HG02973 (cell line): ENCODE measurements around the gene RHBDL1.

Experiments used
- ATAC-seq: cut with Tn5 transposase; IDR thresholded peaks from one replicate; pipeline ENCODE4 v1.9.1; 2021; ENCODE audit warnings: moderate library complexity; ENCODE audit not compliant: unreplicated experiment

RHBDL1 gene

GRCh38 chr16:636206-637080 is 39.0 kb upstream of the RHBDL1 start, which contains the start of gene METTL26:
TSS of gene METTL26 (minus strand) at chr16:636305. CDS start at chr16:636290, 15 bp downstream.
- peak; percentile 67 for ATAC-seq

- ATAC-seq = no peak
Observed at GRCh38 chr16:637081-638018, 38.1 kb upstream of the RHBDL1 start.

GRCh38 chr16:638034-638543 is 37.4 kb upstream of the RHBDL1 start:
- no peak for ATAC-seq

- ATAC-seq = no peak
Observed at GRCh38 chr16:638836-639235, 36.6 kb upstream of the RHBDL1 start.

- no peak for ATAC-seq
Observed at GRCh38 chr16:640614-641013, 34.9 kb upstream of the RHBDL1 start.

- ATAC-seq = peak; percentile 33
Observed at GRCh38 chr16:641326-642188, 33.9 kb upstream of the RHBDL1 start, which contains the start of gene MCRIP2. TSS of gene MCRIP2 (plus strand) at chr16:641828. CDS start at chr16:641992, 164 bp downstream.

GRCh38 chr16:642189-643049 is 33.1 kb upstream of the RHBDL1 start:
- peak; percentile 33 for ATAC-seq

- ATAC-seq = no peak
Observed at GRCh38 chr16:643050-643368, 32.5 kb upstream of the RHBDL1 start.

- ATAC-seq = no peak
Observed at GRCh38 chr16:644556-644955, 30.9 kb upstream of the RHBDL1 start.

GRCh38 chr16:645852-646678 is 29.4 kb upstream of the RHBDL1 start:
- no peak for ATAC-seq

- ATAC-seq = no peak
Observed at GRCh38 chr16:646679-647172, 28.7 kb upstream of the RHBDL1 start.

- ATAC-seq = no peak
Observed at GRCh38 chr16:647173-647902, 28.1 kb upstream of the RHBDL1 start.

- ATAC-seq = no peak
Observed at GRCh38 chr16:648071-648780, 27.2 kb upstream of the RHBDL1 start.

- ATAC-seq = peak; percentile 52
Observed at GRCh38 chr16:648781-649589, 26.5 kb upstream of the RHBDL1 start, which contains the start of gene WDR90. TSS of gene WDR90 (plus strand) at chr16:649365. CDS start at chr16:649417, 52 bp downstream.

- ATAC-seq = peak; percentile 1
Observed at GRCh38 chr16:649631-650030, 25.8 kb upstream of the RHBDL1 start.

- no peak for ATAC-seq
Observed at GRCh38 chr16:651844-652243, 23.6 kb upstream of the RHBDL1 start.
